ENCODE measurements around the gene PEA15.

PEA15 gene

DNA sequence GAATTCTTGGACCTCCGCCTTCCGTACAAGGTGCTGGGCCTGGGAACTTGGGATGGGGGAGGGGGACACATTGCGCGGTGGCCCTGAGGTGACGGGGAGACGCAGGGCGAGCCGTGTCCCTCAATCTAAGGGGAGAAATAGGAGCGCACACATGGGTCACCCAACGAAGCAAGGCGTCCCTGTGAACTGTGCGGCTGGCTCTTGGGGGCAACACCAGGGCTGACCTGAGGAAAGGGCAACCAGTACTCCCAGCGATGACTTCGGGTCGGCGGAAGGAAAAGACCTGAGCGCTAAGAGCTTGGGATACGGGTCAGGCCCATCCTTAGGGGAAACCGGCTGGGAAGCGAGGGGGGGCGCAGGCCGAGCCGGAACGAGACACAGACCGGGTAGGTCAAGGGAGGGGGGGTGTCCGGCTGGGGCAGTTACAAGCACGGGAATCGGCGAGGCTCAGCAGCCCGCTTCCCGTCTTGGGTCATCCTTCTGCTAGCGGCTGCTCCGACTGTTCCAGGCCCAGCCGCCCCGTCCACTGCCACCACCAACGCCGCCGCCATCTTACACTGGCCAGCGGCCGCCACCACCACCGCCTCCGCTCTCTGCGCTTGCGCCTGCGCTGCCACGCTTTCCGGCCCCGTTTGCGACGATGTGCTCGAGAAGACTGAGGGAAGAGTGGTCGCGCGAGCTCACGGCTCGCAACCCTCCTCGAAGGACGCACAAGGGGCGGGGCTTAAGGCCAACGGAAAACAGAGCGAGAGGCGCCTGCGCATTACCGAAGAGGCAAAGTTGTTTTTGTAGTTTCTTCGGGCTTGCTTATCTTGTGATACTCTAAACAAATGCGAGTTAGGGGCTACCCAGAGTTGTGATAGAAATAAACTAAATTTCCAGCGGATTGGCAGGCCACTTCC, 57.0 kb downstream of the PEA15 start, which contains the start of gene DCAF8 (continued):
- TF ChIP-seq ZFP41 (tag by site-specific recombination; IDR thresholded peaks at IDR 0.05; ENCODE audit: borderline replicate concordance) (no peak), ZNF571 (tag by site-specific recombination; IDR thresholded peaks at IDR 0.05) (no peak), ZNF530 (tag by site-specific recombination; IDR thresholded peaks at IDR 0.05; ENCODE audit: low read depth) (no peak), KLF16 (tag by site-specific recombination; IDR thresholded peaks at IDR 0.05) (peak; percentile 86), ZNF664 (tag by site-specific recombination; IDR thresholded peaks at IDR 0.05) (no peak), KLF9 (tag by site-specific recombination; IDR thresholded peaks at IDR 0.05; ENCODE audit: low read depth) (peak; percentile 51; the same call in 1 of the 2 replicates), ZNF544 (tag by site-specific recombination; IDR thresholded peaks at IDR 0.05) (no peak), ZNF830 (tag by site-specific recombination; IDR thresholded peaks at IDR 0.05; ENCODE audit: low read depth) (no peak), ZNF174 (tag by site-specific recombination; IDR thresholded peaks at IDR 0.05) (no peak), ZNF266 (tag by site-specific recombination; IDR thresholded peaks at IDR 0.05; ENCODE audit: low read depth) (no peak), ZNF558 (tag by site-specific recombination; IDR thresholded peaks at IDR 0.05) (no peak), ZNF785 (tag by site-specific recombination; IDR thresholded peaks at IDR 0.05) (no peak), ZNF302 (tag by site-specific recombination; IDR thresholded peaks at IDR 0.05; ENCODE audit: low read depth) (no peak), SP3 (tag by site-specific recombination; IDR thresholded peaks at IDR 0.05) (peak; percentile 75), ZBTB7A (tag by site-specific recombination; IDR thresholded peaks at IDR 0.05; ENCODE audit: low read depth) (peak; percentile 88), ZNF670 (tag by site-specific recombination; IDR thresholded peaks at IDR 0.05; ENCODE audit: low read depth) (no peak), ZFHX2 (tag by site-specific recombination; conservative IDR thresholded peaks at IDR 0.05) (peak; percentile 94), ZEB2 (tag by site-specific recombination; IDR thresholded peaks at IDR 0.05) (peak; percentile 69; the same call in 1 of the 2 replicates)
- TF ChIP-seq, protein P1, sequence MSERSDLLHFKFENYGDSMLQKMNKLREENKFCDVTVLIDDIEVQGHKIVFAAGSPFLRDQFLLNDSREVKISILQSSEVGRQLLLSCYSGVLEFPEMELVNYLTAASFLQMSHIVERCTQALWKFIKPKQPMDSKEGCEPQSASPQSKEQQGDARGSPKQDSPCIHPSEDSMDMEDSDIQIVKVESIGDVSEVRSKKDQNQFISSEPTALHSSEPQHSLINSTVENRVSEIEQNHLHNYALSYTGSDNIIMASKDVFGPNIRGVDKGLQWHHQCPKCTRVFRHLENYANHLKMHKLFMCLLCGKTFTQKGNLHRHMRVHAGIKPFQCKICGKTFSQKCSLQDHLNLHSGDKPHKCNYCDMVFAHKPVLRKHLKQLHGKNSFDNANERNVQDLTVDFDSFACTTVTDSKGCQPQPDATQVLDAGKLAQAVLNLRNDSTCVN (tag by site-specific recombination; optimal IDR thresholded peaks at IDR 0.05), result peak; percentile 83
- TF ChIP-seq, protein P2, sequence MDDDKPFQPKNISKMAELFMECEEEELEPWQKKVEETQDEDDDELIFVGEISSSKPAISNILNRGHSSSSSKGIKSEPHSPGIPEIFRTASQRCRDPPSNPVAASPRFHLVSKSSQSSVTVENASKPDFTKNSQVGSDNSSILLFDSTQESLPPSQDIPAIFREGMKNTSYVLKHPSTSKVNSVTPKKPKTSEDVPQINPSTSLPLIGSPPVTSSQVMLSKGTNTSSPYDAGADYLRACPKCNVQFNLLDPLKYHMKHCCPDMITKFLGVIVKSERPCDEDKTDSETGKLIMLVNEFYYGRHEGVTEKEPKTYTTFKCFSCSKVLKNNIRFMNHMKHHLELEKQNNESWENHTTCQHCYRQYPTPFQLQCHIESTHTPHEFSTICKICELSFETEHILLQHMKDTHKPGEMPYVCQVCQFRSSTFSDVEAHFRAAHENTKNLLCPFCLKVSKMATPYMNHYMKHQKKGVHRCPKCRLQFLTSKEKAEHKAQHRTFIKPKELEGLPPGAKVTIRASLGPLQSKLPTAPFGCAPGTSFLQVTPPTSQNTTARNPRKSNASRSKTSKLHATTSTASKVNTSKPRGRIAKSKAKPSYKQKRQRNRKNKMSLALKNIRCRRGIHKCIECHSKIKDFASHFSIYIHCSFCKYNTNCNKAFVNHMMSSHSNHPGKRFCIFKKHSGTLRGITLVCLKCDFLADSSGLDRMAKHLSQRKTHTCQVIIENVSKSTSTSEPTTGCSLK (tag by site-specific recombination; IDR thresholded peaks at IDR 0.05), result no peak
- TF ChIP-seq, protein P3, sequence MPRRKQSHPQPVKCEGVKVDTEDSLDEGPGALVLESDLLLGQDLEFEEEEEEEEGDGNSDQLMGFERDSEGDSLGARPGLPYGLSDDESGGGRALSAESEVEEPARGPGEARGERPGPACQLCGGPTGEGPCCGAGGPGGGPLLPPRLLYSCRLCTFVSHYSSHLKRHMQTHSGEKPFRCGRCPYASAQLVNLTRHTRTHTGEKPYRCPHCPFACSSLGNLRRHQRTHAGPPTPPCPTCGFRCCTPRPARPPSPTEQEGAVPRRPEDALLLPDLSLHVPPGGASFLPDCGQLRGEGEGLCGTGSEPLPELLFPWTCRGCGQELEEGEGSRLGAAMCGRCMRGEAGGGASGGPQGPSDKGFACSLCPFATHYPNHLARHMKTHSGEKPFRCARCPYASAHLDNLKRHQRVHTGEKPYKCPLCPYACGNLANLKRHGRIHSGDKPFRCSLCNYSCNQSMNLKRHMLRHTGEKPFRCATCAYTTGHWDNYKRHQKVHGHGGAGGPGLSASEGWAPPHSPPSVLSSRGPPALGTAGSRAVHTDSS (tag by site-specific recombination; IDR thresholded peaks at IDR 0.05), result 0 out of 2 replicates have a peak, but pooled peaks have one; percentile 8
- TF ChIP-seq, protein P4, sequence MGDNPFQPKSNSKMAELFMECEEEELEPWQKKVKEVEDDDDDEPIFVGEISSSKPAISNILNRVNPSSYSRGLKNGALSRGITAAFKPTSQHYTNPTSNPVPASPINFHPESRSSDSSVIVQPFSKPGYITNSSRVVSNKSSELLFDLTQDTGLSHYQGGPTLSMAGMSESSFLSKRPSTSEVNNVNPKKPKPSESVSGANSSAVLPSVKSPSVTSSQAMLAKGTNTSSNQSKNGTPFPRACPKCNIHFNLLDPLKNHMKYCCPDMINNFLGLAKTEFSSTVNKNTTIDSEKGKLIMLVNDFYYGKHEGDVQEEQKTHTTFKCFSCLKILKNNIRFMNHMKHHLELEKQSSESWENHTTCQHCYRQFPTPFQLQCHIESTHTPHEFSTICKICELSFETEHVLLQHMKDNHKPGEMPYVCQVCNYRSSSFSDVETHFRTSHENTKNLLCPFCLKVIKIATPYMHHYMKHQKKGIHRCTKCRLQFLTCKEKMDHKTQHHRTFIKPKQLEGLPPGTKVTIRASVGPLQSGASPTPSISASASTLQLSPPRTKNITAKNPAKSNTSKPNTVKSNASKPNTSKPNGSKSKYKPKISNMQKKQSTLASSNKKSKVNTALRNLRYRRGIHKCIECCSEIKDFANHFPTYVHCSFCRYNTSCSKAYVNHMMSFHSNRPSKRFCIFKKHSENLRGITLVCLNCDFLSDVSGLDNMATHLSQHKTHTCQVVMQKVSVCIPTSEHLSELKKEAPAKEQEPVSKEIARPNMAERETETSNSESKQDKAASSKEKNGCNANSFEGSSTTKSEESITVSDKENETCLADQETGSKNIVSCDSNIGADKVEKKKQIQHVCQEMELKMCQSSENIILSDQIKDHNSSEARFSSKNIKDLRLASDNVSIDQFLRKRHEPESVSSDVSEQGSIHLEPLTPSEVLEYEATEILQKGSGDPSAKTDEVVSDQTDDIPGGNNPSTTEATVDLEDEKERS (tag by site-specific recombination; IDR thresholded peaks at IDR 0.05), result 0 out of 2 replicates have a peak, but pooled peaks have one; percentile 24
- TF ChIP-seq, protein P5, sequence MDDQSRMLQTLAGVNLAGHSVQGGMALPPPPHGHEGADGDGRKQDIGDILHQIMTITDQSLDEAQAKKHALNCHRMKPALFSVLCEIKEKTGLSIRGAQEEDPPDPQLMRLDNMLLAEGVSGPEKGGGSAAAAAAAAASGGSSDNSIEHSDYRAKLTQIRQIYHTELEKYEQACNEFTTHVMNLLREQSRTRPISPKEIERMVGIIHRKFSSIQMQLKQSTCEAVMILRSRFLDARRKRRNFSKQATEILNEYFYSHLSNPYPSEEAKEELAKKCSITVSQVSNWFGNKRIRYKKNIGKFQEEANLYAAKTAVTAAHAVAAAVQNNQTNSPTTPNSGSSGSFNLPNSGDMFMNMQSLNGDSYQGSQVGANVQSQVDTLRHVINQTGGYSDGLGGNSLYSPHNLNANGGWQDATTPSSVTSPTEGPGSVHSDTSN (CRISPR knock-in tag; IDR thresholded peaks at IDR 0.05), result no peak
- TF ChIP-seq, protein P6, sequence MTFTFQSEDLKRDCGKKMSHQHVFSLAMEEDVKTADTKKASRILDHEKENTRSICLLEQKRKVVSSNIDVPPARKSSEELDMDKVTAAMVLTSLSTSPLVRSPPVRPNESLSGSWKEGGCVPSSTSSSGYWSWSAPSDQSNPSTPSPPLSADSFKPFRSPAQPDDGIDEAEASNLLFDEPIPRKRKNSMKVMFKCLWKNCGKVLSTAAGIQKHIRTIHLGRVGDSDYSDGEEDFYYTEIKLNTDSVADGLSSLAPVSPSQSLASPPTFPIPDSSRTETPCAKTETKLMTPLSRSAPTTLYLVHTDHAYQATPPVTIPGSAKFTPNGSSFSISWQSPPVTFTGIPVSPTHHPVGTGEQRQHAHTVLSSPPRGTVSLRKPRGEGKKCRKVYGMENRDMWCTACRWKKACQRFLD (tag by site-specific recombination; IDR thresholded peaks at IDR 0.05), result no peak
- TF ChIP-seq, protein P7, sequence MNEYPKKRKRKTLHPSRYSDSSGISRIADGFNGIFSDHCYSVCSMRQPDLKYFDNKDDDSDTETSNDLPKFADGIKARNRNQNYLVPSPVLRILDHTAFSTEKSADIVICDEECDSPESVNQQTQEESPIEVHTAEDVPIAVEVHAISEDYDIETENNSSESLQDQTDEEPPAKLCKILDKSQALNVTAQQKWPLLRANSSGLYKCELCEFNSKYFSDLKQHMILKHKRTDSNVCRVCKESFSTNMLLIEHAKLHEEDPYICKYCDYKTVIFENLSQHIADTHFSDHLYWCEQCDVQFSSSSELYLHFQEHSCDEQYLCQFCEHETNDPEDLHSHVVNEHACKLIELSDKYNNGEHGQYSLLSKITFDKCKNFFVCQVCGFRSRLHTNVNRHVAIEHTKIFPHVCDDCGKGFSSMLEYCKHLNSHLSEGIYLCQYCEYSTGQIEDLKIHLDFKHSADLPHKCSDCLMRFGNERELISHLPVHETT (tag by site-specific recombination; IDR thresholded peaks at IDR 0.05), result peak; percentile 87
